Type B pancreatic cell (in vitro differentiated cells): ENCODE measurements around the gene LYRM4. TPM values are rescaled to one million over a fixed set of nuclear protein-coding genes. Genes with fewer than 3 reads are reported as not detected.

Source experiments
- DNase-seq: peaks from one replicate; pipeline ENCODE4 v3.0.0; 2021; ENCODE audit warnings: mixed read lengths; ENCODE audit not compliant: unreplicated experiment; ENCODE audit errors: extremely low spot score
- H3K27ac Mint-ChIP-seq: 2 replicates; pipeline ENCODE4 v1.8.0; 2021; ENCODE audit warnings: mild to moderate bottlenecking, mixed read lengths
- H3K27me3 Mint-ChIP-seq: 2 replicates; pipeline ENCODE4 v1.8.0; 2021; ENCODE audit warnings: mixed read lengths
- H3K36me3 Mint-ChIP-seq: 2 replicates; pipeline ENCODE4 v1.8.0; 2021; ENCODE audit warnings: mixed read lengths
- H3K4me1 Mint-ChIP-seq: one replicate; pipeline ENCODE4 v1.8.0; 2021; ENCODE audit warnings: mixed read lengths; ENCODE audit not compliant: unreplicated experiment
- H3K4me3 Mint-ChIP-seq: 2 replicates; pipeline ENCODE4 v1.8.0; 2021; ENCODE audit warnings: mild to moderate bottlenecking, mixed read lengths
- H3K9me3 Mint-ChIP-seq: 2 replicates; pipeline ENCODE4 v1.8.0; 2021; ENCODE audit warnings: mixed read lengths
- CTCF ChIP-seq: fragments of 200-600 bp; sonication (generic); conservative IDR thresholded peaks from 2 replicates; pipeline ENCODE4 v1.5.0; 2021; ENCODE audit warnings: antibody characterized with exemption, mild to moderate bottlenecking
- total RNA-seq: library from RNA; stranded (reverse); gene quantifications from 2 replicates; pipeline ENCODE4 v1.2.1, GENCODE V29; 2021; ENCODE audit warnings: low replicate concordance

Gene LYRM4
- total RNA-seq, 1 donor from 2014 or later = 39.5 TPM

GRCh38 chr6:5280920-5281319, 20.2 kb upstream of the LYRM4 start:
- H3K36me3 Mint-ChIP-seq = peaks cover 4% of the 10 kb centered on the region
- H3K27ac Mint-ChIP-seq = no peak overlapping the region
- no peaks in the 10 kb centered on the region for H3K27me3 Mint-ChIP-seq
- no peak overlapping the region for H3K4me3 Mint-ChIP-seq
- H3K4me1 Mint-ChIP-seq = peaks cover 10% of the 10 kb centered on the region
- TF ChIP-seq CTCF = no peak
- H3K9me3 Mint-ChIP-seq = no peaks in the 10 kb centered on the region
- DNase-seq = no peak

- H3K27me3 Mint-ChIP-seq = no peaks in the 10 kb centered on the region
- DNase-seq = no peak
- no peak overlapping the region for H3K27ac Mint-ChIP-seq
These were observed 19.2 kb upstream of the LYRM4 start for GRCh38 chr6:5279891-5280338.

GRCh38 chr6:5278565-5279120, 17.9 kb upstream of the LYRM4 start:
- no peak for DNase-seq
- Mint-ChIP-seq H3K27me3 (no peaks in the 10 kb centered on the region), H3K36me3 (peaks cover 4% of the 10 kb centered on the region), H3K27ac (peak overlapping the region; percentile 17), H3K4me3 (no peak overlapping the region), H3K9me3 (no peaks in the 10 kb centered on the region), H3K4me1 (peaks cover 10% of the 10 kb centered on the region)
- TF ChIP-seq CTCF = no peak

More at GRCh38 chr6:5279891-5280338, 19.2 kb upstream of the LYRM4 start:
- H3K36me3 Mint-ChIP-seq = peaks cover 4% of the 10 kb centered on the region
- H3K9me3 Mint-ChIP-seq = no peaks in the 10 kb centered on the region
- peaks cover 10% of the 10 kb centered on the region for H3K4me1 Mint-ChIP-seq
- H3K4me3 Mint-ChIP-seq = no peak overlapping the region
- no peak for TF ChIP-seq CTCF

GRCh38 chr6:5278047-5278446, 17.3 kb upstream of the LYRM4 start:
- TF ChIP-seq CTCF = no peak
- DNase-seq = no peak
- Mint-ChIP-seq H3K9me3 (no peaks in the 10 kb centered on the region), H3K36me3 (peaks cover 4% of the 10 kb centered on the region), H3K27ac (no peak overlapping the region), H3K4me3 (no peak overlapping the region), H3K27me3 (no peaks in the 10 kb centered on the region), H3K4me1 (peaks cover 10% of the 10 kb centered on the region)

GRCh38 chr6:5277589-5277988, 16.8 kb upstream of the LYRM4 start:
- H3K9me3 Mint-ChIP-seq = no peaks in the 10 kb centered on the region
- no peak for TF ChIP-seq CTCF
- H3K4me3 Mint-ChIP-seq = no peak overlapping the region
- no peaks in the 10 kb centered on the region for H3K27me3 Mint-ChIP-seq
- DNase-seq = no peak
- H3K36me3 Mint-ChIP-seq = peaks cover 7% of the 10 kb centered on the region
- peaks cover 10% of the 10 kb centered on the region for H3K4me1 Mint-ChIP-seq
- no peak overlapping the region for H3K27ac Mint-ChIP-seq

- H3K36me3 Mint-ChIP-seq = peaks cover 11% of the 10 kb centered on the region
- H3K9me3 Mint-ChIP-seq = no peaks in the 10 kb centered on the region
- H3K4me1 Mint-ChIP-seq = peaks cover 10% of the 10 kb centered on the region
- no peaks in the 10 kb centered on the region for H3K27me3 Mint-ChIP-seq
- no peak overlapping the region for H3K4me3 Mint-ChIP-seq
- no peak for DNase-seq
- no peak for TF ChIP-seq CTCF
- no peak overlapping the region for H3K27ac Mint-ChIP-seq
These were observed 15.8 kb upstream of the LYRM4 start for GRCh38 chr6:5276581-5276980.
